A673 (cell line): Measurements from ENCODE around the gene STAG3. TPM values are rescaled to one million over a fixed set of nuclear protein-coding genes. Genes with fewer than 3 reads are reported as not detected.

ENCODE experiments used
- BruUV-seq: library from RNA; stranded (reverse); fragments of 400-500 nt; replicated peaks from 2 replicates; lab custom pipeline; 2021; lab: Mats Ljungman, UMichigan
- CTCF ChIA-PET: fragments of 300-600 bp; sonication (Branson Sonifier 250); formaldehyde crosslinking; loops from one replicate; lab custom pipeline; 2022; ENCODE audit warnings: antibody characterized with exemption; lab: Charles Lee
- POLR2A ChIA-PET: fragments of 300-600 bp; sonication (Branson Sonifier 250); formaldehyde crosslinking; loops from one replicate; lab custom pipeline; 2022; ENCODE audit warnings: antibody characterized with exemption; ENCODE audit not compliant: low non-redundant PET; lab: Charles Lee
- DNase-seq: peaks from one replicate; pipeline ENCODE4 v3.0.0-alpha.2; 2015; ENCODE audit warnings: low spot score
- H3K27ac ChIP-seq: fragments of 200-600 bp; sonication (generic); 2 replicates; pipeline ENCODE4 v1.5.1; 2016; ENCODE audit warnings: mixed run types, low read depth, mild to moderate bottlenecking, mixed read lengths, antibody characterized with exemption, low read length; ENCODE audit not compliant: poor library complexity, severe bottlenecking
- H3K27me3 ChIP-seq: fragments of 200-600 bp; sonication (generic); replicated peaks from 2 replicates; pipeline ENCODE4 v1.6.1; 2017; ENCODE audit warnings: mixed run types, low read depth, mild to moderate bottlenecking, mixed read lengths, antibody characterized with exemption, low read length; ENCODE audit not compliant: insufficient read depth, poor library complexity
- H3K36me3 ChIP-seq: fragments of 200-600 bp; sonication (generic); 2 replicates; pipeline ENCODE4 v1.6.1; 2016; ENCODE audit warnings: mixed run types, mild to moderate bottlenecking, mixed read lengths, antibody characterized with exemption, low read length; ENCODE audit not compliant: insufficient read depth, poor library complexity, severe bottlenecking
- H3K4me1 ChIP-seq: fragments of 200-600 bp; sonication (generic); 2 replicates; pipeline ENCODE4 v1.6.1; 2017; ENCODE audit warnings: mixed run types, mild to moderate bottlenecking, mixed read lengths, antibody characterized with exemption, low read length; ENCODE audit not compliant: insufficient read depth, poor library complexity, severe bottlenecking
- H3K4me3 ChIP-seq: fragments of 200-600 bp; sonication (generic); 2 replicates; pipeline ENCODE4 v1.5.1; 2016; ENCODE audit warnings: low read depth, mixed run types, mild to moderate bottlenecking, mixed read lengths, low read length; ENCODE audit not compliant: poor library complexity, severe bottlenecking
- H3K9me3 ChIP-seq: fragments of 200-600 bp; sonication (generic); 2 replicates; pipeline ENCODE4 v1.6.1; 2016; ENCODE audit warnings: mixed run types, low read depth, mild to moderate bottlenecking, mixed read lengths, antibody characterized with exemption, low read length; ENCODE audit not compliant: poor library complexity, severe bottlenecking
- CTCF ChIP-seq: fragments of 300-800, 200-600 bp; sonication (generic); conservative IDR thresholded peaks from 2 replicates; pipeline ENCODE4 v1.5.1; 2017; ENCODE audit warnings: low read depth, mild to moderate bottlenecking, antibody characterized with exemption, low read length, moderate library complexity, mixed read lengths
- EZH2 ChIP-seq: fragments of 200-600 bp; sonication (generic); IDR thresholded peaks from 2 replicates; pipeline ENCODE4 v1.6.1; 2017; ENCODE audit warnings: borderline replicate concordance, low read depth, mild to moderate bottlenecking, mixed read lengths, antibody characterized with exemption, low read length; ENCODE audit not compliant: poor library complexity, severe bottlenecking
- intact Hi-C: fragments of 100-400 bp; cut with micrococcal nuclease; formaldehyde crosslinking; loops from one replicate; pipeline ENCODE4 v1.10.0; 2022; ENCODE audit not compliant: unreplicated experiment
- total RNA-seq: library from RNA; stranded (reverse); gene quantifications from 2 replicates; pipeline ENCODE4 v1.2.3, GENCODE V29; 2021

The STAG3 gene
- total RNA-seq, 1 experiment from 2014 or later, result 1.2 TPM

- DNase-seq, result no peak
- CTCF ChIA-PET, result no interaction called here
- Histone ChIP-seq H3K36me3 (no peaks in the 10 kb centered on the region), H3K27ac (no peak overlapping the region), H3K4me3 (no peak overlapping the region), H3K4me1 (peaks cover 23% of the 10 kb centered on the region), H3K9me3 (no peaks in the 10 kb centered on the region), H3K27me3 (no peaks in the 10 kb centered on the region)
- TF ChIP-seq EZH2 (no peak), CTCF (no peak)
- no TSS peak for BruUV-seq
- POLR2A ChIA-PET, result no interaction called here
- intact Hi-C loops, result no loop called here
Measured at GRCh38 chr7:100170101-100170897, 7.4 kb upstream of the STAG3 start.

GRCh38 chr7:100171087-100171681 is 6.5 kb upstream of the STAG3 start:
- Histone ChIP-seq H3K9me3 (no peaks in the 10 kb centered on the region), H3K36me3 (no peaks in the 10 kb centered on the region), H3K4me3 (peak overlapping the region; percentile 41), H3K4me1 (peaks cover 26% of the 10 kb centered on the region), H3K27ac (no peak overlapping the region), H3K27me3 (no peaks in the 10 kb centered on the region)
- no TSS peak for BruUV-seq
- ChIA-PET CTCF (no interaction called here), POLR2A (no interaction called here)
- intact Hi-C loops, result no loop called here
- DNase-seq, result no peak
- no peak for TF ChIP-seq EZH2
- no peak for TF ChIP-seq CTCF

GRCh38 chr7:100171840-100172239 is 5.9 kb upstream of the STAG3 start:
- Histone ChIP-seq H3K27ac (no peak overlapping the region), H3K9me3 (no peaks in the 10 kb centered on the region), H3K36me3 (no peaks in the 10 kb centered on the region), H3K4me1 (peaks cover 30% of the 10 kb centered on the region), H3K4me3 (peak overlapping the region; percentile 41), H3K27me3 (no peaks in the 10 kb centered on the region)
- no peak for DNase-seq
- no TSS peak for BruUV-seq
- intact Hi-C loops, result no loop called here
- TF ChIP-seq CTCF (no peak), EZH2 (no peak)
- ChIA-PET CTCF (no interaction called here), POLR2A (no interaction called here)
